Keratinocyte (primary cell): ENCODE measurements around the gene CHAMP1.

ENCODE experiments used
- EZH2 ChIP-seq: IDR thresholded peaks from one replicate; pipeline ENCODE4 v1.6.1; 2012; ENCODE audit warnings: inconsistent platforms, mild to moderate bottlenecking, low read length, moderate library complexity
- TF ChIP-seq, protein P1 (sequence below), 3 experiments: IDR thresholded peaks in 1 of 3; conservative IDR thresholded peaks in 1 of 3; optimal IDR thresholded peaks in 1 of 3; 2 replicates in 2 of 3; 3 replicates in 1 of 3; pipeline versions ENCODE3 to v1.5.1; 2011; ENCODE audit warnings: low read length in 3 of 3, mild to moderate bottlenecking in 3 of 3, moderate library complexity in 2 of 3, control low read depth in 1 of 3, inconsistent platforms in 1 of 3; ENCODE audit not compliant: insufficient read depth in 2 of 3; ENCODE audit errors: extremely low read depth in 1 of 3

DNA sequence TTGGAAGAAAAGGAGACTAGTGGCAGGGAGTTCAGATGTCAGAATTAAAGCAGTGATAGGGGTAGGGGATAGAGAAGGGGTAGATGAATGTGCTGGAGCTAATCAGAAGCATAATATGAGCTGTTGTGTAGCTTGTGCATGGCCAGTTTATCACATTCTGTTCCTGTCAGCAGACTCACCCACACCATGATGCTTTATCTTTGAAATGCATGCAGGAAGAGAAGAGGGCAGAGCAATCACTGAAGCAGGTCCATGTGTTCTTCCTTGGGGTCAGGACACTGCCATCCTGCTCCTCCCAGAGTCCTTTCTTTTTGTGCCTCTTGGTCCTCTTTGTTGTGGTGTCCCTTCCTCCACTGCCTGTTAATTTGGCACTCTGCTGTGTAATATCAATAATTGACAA lies 5.8 kb downstream of the CHAMP1 start:
- no peak for TF ChIP-seq EZH2
- TF ChIP-seq, protein P1, sequence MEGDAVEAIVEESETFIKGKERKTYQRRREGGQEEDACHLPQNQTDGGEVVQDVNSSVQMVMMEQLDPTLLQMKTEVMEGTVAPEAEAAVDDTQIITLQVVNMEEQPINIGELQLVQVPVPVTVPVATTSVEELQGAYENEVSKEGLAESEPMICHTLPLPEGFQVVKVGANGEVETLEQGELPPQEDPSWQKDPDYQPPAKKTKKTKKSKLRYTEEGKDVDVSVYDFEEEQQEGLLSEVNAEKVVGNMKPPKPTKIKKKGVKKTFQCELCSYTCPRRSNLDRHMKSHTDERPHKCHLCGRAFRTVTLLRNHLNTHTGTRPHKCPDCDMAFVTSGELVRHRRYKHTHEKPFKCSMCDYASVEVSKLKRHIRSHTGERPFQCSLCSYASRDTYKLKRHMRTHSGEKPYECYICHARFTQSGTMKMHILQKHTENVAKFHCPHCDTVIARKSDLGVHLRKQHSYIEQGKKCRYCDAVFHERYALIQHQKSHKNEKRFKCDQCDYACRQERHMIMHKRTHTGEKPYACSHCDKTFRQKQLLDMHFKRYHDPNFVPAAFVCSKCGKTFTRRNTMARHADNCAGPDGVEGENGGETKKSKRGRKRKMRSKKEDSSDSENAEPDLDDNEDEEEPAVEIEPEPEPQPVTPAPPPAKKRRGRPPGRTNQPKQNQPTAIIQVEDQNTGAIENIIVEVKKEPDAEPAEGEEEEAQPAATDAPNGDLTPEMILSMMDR (optimal IDR thresholded peaks at IDR 0.05 in 1 of 3, IDR thresholded peaks at IDR 0.05 in 1 of 3, conservative IDR thresholded peaks at IDR 0.05 in 1 of 3; ENCODE audit: extremely low read depth in 1 of 3, insufficient read depth in 2 of 3, low read length in 3 of 3): no peak
